Activated gamma-delta T cell (primary cell): ENCODE results near the gene HOXB1.

Source experiments
- DNase-seq: peaks from one replicate; lab custom pipeline; 2025; lab: John Stamatoyannopoulos, UW

The HOXB1 gene

DNA sequence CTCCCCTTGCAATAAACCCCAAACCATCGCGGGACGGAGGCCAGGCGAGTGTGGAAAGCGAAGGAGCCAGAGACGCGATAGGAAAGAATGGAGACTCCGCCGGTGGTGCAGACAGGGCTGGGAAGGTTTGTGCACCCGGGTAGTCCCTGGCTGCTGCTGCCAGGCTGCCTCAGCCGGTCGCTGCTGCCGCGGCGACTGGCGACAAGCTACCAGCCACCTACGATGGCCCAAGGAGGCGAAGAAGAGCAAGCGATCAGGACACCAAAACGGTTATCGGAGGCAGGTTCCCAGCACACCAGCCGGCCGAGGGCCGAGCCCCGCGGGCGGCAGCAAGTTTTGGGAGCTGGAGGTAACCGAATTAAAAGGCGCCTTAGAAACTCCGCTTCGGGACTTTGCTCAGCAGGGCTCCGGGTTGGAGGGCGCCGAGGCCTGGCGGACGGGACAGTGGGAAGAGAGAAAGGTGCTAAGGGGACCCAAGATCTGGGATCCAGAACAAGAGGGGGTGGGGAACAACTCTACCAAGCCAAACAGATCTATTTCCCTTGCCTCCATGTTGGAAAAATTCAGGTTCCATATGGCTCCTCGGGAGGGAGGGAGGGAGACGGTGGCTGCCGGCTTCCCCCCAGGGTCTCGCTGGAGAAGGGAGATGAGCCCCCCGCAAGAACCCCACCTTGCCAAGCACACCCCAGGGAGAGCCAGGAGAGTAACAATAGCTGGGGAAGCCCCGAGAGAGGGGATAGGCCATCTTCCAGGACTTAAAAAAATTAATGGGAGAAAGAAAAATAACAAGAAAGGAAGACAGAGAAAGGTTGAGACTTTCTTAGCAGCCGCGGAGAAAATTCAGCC is 23.8 kb upstream of the HOXB1 start:
- no peak for DNase-seq

DNA sequence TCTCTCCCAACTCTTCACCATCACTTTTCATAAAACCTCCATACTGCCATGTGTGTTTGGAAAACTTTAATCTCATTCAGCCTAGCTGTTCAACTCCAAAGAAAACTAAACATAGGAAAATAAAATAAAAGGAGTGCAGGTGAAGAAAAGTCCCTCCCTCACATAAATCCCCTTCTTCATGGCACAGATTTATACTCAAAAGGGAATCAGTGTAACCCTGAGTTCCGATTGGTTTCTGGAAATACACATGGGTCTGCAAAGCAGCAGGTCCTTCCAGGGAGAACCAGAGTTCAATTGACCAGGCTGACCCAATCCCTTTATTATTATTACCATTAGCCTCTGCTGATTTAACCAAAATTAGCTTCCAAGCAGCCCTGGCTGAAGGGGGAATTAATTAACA is 23.0 kb upstream of the HOXB1 start:
- no peak for DNase-seq

DNA sequence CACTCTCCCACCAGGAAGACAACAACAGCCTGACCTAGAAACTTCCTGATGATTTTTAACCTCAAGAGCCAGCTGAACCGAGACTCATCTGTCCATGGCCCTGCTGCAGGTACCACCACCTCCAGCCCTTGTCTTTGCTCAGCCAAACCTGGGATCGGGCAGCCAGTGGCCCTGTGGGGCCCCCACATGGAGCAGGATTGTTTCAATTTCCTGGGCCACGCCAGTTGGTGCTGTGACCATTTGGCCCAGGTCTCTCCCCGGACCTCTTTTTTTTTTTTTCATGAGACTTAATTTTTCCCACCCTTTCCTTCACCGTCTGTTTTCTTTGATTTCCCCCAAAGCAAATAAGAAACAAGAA is 22.4 kb upstream of the HOXB1 start:
- DNase-seq = no peak

DNA sequence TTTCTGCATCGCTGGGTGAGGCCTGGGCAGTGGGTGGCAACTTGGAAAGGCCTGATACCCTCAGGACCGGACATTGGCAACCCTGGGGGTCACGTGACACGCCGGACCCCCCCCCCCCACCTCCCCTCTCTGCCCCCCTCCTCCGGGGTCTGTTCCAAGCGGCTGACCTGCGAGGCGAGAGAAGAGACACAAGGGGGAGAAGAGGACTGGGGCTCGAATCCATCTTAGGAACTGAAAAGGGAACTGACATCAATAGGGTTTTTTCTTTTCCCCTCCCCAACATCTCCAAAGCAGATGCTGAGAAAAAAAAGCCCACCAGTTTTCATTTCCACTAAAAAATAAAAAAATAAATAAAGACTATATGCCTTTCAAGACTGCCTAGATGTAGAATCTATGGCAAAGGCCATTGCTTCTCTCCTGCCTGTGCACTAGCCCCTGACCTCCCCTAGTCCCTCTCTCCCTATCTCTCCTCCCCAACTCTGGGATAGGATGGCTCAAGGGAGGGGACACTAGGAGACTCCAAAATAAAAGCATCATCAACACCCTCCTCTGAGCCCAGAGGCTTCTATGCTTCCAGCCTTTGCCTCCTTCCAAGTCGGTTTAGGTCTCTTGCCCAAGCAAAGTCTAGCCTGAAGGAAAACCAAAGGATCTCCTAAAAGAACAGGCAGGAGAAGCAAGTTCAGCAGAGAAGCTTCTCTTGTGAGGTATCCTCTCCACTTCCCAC is 21.8 kb upstream of the HOXB1 start:
- no peak for DNase-seq

DNA sequence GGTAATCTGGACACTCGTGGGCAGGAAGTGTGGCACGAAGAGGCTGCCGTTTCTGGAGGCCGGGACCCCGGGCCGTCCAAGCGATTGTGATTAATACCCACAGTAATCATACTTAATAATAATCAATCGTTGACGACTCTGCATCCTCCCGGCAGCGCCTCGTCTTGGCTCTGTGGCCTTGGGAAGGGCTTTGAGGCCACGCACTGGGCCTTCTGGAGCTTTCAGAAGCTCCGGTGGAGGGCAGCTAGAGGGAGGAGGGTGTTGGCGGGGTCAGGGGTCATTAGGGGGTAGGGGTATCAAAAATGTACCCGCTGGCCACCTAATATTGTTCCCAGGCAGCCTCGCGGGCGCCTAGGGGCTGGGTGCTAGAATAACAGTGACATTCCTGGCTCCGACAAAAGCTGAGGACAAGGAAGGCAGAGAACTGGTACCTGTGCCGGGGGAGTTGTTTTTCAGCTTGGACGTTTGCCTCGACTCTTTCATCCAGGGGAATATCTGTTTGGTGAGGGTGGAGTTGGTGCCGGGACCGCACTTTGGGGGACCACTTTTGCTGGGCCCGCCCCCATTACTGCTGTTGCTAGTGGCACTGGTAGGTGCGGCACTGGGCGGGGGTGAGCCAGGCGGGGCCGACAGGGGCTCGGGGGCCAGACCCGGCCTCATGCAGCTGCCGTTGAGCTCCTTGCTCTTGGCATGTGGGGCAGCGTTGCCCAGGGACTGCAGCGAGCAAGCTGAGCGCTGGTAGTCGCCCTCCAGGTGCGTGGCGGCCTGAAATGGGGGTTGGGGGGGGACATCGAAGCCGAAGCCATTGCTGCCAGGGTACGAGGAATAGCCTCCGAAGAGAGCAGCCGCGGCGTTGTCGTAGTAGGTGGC is 21.0 kb upstream of the HOXB1 start:
- no peak for DNase-seq

DNA sequence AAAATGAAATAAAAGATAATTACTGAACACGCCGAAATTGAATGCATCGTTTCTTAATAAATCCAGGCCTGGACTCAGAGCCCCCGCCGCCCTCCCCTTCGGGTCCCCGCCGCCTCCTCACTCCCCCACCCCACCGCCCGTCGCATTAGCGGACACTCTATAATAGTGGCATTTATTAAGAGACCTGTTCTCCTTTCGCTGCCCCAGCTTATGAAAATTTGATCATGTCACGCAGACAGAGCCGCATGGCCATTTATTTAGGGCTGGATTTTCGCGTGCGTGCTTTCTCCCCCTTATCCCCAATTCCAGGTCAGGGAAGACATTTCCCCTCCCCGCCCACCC is 20.4 kb upstream of the HOXB1 start:
- DNase-seq = no peak

DNA sequence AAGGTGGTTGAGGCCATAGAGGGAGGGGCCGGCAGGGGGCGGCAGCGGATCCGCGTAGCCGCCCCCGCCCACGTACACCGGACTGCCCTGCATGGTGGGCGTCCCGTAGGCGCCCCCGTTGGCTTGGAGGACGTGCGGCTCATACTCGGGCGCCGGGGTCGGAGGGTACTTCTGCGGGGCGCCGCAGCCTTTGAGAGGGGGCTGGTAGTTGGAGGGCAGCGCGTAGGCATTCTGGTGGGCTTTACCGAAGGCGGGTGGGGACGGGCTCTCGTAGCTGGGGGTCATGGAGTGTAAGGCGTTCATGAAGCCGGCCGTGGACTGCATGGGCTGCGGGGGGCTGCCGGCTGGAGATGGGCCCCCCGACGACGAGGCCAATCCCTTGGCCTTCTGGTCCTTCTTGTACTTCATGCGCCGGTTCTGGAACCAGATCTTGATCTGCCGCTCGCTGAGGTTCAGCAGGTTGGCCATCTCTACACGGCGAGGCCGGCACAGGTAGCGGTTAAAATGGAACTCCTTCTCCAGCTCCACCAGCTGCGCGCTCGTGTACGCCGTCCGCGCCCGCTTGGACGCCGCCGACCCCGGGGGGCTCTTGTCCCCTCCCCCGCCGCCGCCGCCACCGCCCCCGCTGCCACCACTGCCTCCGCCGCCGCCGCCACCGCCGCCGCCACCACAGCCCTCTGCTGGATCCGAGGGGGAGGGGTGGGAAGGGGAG is 19.8 kb upstream of the HOXB1 start:
- DNase-seq = no peak

DNA sequence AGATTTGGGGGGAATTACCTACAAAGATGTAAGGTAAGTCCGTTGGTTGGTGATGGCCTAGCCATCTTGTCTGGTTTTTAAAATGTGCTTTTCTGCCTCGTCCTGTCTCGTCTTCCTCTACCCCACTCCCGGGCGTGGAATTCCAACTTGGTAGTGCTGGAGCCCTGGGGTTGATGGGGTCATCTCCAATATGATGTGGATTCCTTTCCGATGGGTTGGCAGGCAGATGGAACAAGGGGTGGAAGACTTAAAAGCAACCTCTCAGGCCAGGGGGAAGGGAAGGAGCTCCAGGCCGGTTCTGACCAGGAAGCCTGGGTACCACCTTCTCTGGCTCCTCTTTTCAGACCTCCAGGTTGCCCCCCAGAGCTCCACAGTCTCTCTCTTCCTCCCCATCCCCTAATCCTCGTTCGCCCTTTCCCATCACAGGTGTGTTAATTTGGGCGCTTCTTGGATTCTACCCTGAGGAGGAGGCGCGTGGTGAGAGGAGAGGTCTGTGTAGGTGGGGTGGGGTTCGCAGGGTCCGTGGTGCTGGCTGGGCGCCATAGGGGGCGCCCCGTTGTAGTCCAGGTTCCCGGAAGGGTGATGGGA is 19.2 kb upstream of the HOXB1 start:
- DNase-seq = no peak

DNA sequence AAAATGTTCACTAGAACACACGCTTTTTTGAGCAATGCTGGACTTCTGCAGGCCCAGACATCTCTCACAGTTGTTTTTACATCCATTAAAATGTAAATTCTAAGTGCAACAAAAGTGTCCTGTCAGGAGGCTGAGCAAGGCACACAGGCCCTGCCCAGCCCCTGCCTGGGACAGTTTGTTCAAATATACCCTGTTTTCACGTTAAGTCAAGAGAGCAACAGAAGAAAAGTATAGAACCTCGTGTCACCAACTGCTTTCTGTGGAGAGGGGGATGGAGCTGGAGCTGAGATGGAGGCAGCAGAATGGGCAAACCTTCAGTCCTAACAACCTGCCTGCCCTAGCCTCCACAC is 18.4 kb upstream of the HOXB1 start:
- no peak for DNase-seq

DNA sequence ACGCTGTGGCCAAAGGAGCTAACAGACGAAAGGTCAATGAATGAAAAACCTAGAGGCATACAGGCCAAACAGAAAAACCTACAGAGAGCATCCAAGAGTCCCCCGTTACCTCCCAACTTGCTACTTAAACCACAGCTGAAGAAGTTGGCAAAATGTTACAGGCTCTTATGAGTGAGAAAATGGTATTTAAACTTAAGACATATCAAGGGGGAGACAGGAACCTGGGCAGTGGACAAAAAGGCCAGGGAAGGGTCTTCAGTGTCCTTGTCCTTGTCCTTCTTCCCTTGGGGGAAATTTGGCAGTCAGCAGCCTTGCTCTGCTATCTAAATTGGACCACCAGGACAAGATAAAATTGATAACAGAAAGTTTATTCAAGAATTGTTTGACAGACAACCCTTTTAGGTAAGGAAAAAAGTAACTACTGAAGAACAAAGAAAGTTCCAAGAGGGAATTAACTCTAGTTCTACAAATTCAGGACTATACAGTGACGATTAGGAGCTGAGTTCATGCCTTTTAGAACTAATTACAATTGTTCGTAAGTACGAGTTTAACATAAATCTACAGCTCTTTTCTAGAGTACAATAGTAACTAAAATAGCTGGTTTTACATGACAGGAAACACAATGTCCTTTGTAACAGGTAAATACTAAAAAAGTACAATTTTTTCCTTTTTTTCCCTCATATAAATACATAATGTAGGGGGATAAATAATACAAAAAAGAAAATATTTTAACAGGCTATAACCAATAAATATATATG is 17.9 kb upstream of the HOXB1 start:
- DNase-seq = no peak

DNA sequence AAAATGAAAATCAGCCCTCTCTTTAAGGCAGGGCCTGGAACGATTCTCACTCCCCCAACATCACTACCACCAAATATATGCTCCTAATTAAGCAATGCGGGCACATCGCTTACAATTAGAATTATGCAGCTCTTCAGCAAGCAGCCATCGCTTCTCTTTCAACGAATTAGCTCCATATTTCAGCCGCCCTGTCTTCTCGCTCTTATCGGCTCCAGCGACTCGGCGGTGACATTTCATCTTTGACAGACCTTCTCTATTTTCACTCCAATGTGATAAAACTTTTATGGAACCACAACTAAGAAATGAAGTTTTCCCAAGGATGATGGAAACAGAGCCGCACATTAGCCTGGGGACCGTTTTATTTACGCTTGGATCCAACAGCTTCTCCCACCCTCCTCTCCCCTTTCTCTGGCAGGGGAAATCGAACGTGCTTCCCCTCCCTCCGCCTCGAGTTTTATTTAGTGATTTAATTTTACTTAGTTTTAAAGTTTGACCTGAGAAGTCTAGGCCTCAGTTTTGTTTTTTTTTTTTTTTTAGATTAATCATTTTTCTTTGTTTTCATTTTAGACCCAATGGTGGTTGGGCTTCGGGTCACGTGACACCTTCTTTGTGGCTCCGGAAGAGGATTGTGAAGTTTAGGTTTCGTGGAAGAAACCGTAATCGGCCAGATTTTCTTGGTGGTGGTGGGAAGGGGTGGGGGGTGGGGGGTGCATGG is 17.2 kb upstream of the HOXB1 start:
- no peak for DNase-seq

DNA sequence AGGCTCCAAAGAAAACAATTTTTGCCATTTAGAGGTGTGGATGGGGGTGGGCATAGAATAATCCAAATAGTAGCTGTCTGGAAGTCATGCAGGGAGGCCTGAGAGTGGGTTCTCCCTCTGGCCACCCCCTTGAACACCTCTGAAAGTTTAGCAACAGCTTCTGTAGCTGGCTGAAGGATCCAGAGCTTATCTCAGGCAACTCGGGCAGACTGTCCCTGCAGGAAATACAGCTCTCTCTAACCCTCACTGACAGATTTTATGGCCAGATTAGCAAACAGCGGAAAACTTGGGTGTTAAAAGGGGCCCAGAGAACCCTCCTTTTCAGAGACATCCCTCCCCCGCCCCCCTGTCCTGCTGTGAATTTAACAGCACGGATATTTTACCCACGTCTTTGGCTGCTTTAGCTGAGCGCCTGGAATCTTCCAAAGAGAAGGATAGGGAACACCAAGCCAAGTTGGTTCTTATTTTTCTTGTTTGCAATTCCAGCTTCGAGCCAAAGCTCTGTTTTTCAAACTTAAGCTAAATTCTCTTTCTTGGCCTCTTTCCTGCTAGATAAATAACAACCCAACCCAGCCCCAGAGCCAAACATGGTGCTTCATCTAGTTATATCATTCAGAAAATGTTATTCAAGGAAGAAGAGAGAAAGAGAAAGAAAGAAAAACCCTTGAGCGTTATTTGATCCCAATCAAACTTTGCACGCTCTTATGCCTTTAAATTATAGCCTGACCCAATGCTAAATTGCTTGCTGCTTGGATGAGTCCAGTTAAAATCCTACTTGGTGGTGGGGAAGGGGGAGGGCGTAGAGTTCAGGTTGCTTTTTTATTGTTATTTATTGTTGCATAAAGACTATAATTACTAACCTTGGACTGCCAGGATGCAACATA is 16.4 kb upstream of the HOXB1 start:
- DNase-seq = no peak

DNA sequence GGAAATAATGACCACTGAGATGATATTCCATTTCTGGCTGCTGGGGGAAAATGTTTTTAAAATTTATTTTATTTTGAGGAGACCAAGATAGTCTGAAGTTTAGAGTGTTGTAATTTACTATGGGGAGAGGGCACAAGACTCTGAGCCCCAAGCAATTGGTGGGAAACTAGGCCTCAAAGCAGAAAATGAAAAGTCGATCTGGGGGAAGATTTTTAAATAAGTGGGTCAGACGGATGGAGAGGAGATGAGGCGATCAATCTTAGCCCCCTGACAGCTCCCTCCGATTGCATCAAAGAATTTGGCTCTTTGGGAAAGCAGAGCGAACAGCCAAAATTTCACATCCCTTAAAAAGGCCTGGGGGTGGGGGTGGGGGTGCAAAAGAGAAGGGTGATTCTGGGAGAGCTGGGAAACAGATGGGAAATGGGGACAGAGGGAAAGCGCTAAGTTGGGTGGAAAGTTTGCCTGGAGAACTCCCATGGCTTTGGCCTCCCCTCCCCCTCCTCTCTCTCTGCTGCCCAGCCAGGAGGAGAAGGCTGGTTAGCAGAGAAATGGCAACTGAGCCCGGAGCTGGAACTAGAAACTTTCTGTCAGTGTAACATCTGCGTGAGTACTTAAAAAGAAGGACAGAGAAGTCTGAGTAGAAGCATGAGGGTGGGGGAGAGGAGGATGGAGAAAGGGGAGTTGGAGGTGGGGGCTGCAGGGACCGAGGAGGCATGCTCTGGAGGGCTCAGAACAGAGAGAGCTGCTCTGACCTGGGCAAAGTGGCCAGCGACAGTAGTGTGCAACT is 15.5 kb upstream of the HOXB1 start:
- no peak for DNase-seq

DNA sequence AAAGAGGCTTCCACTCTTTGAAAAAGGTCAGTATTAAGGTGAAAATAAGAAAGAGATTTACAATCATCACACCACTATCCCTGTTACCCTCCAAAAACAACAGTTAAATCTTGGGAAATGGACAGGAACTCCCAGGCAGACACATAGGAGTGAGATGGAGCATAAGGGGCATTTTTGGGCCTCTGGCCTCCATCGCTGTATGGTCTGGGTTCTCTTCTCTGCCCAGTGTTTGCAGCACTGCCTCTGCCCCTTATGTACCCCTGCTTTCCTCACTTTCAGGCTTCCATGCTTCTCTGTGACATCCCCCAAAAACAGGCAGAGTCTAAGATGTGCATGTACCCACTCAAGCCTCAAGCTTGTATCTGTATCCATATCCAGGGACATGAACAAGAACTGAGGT is 14.7 kb upstream of the HOXB1 start:
- no peak for DNase-seq

DNA sequence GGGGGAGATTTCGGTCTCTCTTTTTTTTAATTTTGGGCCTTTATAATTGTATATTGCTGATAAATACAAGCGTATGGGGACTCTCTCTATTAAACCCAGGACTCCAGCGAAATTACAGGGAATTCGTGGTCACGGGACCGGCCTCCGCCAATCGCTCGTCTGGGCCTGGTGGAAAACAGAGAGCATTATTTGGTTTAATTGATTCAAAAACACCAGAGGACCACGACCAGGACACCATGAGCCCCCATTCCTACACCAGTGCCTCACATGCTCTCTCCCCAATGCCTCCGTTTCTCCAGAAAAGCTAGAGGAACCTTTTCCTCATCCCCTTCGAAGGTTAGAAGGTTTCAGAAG is 14.2 kb upstream of the HOXB1 start, which contains the start of gene HOXB2:
Gene HOXB2, minus strand, starts transcription at position 88 of the 354 bp plus-strand sequence. CDS start 198 bp downstream, outside the sequence.
- no peak for DNase-seq

DNA sequence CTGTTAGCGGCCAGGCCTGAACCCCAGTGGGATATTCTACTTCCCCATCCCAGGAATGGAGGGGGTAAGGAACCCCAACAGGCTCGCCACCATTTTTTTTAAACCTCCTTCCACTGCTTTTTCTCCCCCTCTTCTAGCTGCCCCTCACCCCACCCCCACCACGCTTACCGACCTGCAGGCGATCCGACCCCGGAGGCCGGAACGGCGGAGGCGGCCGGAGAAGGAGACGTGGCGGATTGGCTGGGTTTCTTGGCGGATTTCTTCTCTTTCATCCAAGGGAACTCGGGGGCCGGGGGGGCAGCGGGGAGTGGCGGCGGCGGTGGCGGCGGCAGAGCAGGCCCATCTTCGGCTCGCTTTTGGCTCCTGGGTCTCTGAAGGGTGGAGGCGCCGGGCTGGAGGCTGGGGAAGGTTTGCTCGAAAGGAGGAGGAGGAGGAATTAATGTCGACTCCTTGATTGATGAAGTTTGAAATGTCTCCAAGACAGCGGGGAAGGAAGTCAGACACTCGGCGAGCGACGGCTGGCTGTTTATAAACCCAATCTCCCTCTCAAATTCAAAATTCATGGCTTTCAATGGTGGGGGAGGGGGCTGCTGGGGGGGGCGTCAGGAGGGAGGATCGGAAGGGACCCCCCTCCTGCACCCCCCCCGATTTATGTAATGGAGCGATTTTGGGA is 13.7 kb upstream of the HOXB1 start:
- DNase-seq = peak; percentile 39

DNA sequence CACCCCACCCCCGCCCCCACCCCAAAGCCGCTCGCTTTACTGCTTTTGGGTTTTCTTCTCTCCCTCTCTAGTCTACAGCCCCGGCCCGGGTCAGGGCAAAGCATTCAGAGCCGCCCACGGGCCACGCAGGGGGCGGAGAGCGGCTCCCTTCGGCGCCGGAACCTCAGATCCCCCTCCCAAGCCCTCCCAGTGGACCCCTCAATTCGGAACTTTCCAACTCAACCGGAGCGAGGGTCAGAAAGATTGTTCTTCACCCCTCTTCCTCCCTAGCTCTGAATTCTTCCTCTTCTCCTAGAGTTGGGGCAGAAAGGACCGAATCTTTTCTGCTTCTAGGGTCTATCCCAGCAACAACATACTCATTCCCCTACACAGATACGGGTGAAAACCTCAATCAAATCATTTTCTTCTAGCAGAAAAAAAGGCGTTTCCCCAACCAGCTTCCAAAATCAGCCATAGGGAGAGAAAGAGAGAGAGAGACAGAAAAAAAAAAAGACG is 13.1 kb upstream of the HOXB1 start:
- no peak for DNase-seq
